Fibroblast of gingiva (primary cell): ENCODE data around the gene TOX3.

Experiments used
- DNase-seq: peaks from one replicate; pipeline ENCODE4 v3.0.0-alpha.2; 2011; ENCODE audit warnings: low read depth

TOX3 gene

DNA sequence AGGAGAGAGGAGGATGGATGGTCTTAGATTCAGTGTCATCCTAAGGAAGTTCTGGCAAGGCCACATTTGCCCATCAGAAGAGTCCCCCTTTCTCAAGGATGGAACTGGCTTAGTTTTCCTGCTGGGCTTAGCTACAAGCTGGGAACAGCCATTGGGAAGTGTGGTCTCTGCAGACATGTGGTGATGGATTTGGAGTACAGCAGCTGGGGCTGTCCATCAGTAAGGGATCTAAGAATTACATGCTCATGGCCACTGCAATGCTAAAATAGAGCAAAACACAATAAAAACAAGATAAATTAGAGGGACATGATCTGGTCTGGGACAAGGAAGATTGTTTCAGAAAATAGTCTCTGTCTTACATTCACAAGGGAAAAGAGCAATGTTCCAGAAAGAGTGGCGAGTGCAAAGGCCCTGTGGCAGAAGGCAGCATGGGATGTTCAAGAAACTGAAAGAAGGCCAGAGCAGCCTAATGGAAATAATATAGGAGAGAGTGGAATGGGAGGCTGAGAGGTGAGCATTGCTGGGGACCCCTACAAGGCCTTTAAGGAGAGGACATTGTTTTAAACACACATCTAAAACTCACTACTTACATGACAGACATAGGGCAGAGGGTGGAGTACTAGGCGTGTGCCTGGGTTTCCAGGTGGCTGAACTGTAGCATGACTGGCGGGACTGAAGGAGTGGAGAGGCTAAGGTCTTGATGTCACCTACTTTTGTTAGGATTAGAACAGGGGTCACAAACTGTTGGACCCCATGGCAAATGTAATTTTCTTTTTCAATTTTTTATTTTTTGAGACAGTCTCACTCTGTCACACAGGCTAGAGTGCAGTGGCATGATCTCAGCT is 17.0 kb upstream of the TOX3 start:
- DNase-seq, result no peak

DNA sequence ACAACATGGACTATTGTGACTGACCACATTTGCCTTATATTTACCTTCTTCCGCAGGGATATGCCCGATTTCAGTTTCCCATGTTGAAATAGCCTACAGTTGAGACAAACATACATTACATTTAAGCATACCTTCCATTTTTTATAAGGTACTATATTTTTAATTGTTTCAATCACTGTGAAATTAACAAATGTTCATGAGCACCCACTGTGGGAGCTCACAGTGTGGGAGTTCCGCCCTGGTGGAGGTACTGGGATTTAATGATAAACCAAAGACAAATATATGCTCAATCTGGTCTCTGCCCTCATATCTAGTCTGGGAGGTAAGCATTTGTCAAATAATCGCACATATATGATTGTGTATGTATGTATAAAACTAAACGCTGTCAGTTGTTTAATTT is 15.8 kb upstream of the TOX3 start:
- DNase-seq, result no peak

DNA sequence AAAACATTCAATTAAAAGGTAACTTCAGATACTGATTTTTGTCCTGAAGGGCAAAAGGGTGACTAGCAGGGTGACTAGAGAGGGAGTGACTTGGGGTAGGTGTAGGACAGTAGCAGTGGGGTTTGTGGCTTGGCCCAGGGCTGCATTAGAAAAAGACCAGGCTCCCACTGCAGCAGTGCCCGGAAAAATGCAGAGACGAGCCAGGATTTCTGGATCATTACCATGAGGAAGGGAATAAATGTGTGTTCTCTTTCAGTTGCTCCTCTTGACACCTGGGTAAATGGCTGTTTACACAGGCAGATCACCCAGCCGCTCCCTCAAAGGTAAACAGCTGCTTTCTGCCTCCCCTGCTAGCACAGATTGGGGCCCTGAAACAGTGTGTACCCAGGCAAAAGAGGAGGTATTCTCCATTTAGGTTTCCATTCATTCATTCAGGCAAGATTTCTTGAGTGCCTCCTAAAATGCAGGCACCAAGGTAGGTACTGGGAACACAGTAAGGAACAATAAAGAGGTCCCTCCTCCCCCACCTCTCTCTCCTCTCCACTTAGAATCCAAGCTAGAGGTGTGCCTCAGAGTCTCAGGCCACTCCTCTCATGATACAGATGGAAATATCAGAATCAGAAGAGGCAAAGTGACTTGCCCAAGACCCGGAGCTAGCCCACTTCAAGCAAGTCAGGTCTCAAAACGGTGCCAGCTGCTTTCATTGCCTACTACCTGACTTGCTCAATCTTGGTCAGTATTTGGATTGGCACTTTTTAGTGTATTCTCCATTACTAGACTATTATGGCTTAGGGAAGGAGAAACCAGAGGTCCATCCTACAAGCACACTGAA is 15.2 kb upstream of the TOX3 start:
- DNase-seq, result no peak

DNA sequence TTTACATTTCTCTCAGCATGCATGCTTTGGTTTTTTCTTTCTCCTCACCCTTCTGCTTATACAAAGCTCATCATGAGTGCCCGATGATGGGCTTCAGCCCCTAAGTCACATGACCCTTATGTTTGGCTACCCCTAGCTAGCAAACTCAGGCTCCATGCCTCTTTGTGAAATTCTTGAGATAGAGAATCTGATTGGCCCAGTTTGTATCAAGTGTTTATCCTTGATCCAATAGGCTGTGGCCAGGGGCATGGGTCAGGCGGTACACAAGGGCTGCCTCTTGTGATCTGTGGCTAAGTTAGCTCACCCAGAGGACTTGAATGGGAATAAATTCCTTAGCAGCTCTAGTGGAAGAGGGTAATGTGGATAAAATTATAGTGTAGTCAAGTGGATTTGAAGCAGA is 11.5 kb upstream of the TOX3 start:
- DNase-seq, result no peak

DNA sequence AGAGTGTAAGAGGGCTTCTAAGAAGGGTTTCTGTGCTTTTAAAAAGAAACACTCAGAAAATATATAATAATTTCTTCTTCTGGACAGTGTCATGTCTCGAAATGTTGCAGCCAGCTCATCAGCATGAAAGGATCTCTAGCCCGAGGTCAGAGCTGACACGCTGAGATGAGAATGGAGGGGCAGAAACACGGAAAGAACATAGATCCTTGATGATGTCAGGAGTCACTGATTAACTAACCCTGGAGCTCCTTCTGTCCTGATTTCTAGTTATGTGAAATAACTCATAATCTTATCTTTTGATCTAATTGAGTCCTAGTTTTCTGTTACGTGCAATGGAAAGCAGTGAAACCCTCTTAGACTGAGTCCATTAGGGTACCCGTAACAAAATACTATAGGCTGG is 10.3 kb upstream of the TOX3 start:
- no peak for DNase-seq

DNA sequence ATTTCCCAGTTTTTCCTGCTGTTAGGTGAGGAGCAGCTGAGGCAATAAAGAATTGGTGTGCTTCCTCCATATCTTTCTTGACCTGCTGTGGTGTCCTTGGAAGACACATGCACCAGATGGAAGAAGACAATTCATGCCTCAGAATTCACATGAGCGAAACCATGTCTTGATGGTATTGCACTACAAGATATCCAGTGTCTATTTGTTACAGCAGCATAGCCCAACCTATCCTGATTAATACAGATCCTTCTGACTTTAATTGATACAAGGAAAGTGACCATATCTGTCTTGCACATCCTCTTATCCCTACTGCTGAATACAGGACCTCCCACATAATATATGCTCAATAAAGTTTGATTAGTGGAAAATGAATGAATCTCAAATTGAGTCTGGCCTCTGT is 9.1 kb upstream of the TOX3 start:
- DNase-seq, result no peak

DNA sequence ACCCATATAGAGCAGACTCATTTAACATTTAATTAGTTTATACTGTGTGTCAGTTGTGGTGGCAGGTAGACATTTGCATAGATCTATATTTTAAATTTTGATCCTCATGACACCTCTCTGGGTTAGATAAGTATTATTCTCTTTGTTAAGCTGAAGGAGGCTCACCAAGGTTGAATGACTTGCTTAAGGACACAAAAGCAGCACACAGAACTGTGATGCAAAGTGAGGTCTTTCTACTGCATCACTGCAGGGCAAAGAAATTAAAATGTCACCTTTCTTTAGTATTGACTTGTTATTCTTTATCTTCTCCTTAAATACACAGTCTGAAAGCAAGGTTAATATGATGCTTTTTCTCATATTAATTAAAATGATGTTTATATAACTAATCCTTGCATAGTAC is 8.6 kb upstream of the TOX3 start:
- DNase-seq, result no peak

DNA sequence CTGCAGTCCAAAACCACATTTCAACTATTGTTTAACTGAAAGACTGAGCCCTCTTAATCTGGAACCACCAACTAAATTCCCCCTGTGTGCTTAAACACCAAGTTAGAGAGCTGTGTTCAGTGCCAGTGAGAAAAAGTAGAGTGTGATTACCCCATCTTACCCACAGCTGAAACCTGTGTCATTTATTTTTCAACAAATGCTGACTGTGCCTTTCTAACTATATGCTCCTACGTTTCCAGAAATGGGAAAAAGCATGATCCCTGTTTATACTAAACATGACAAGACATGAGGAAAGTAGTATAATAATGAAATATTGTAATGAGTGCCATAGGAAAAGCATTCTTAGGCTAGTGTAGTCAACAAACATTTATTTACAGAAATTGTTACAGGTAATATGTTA is 7.4 kb upstream of the TOX3 start:
- DNase-seq, result no peak

DNA sequence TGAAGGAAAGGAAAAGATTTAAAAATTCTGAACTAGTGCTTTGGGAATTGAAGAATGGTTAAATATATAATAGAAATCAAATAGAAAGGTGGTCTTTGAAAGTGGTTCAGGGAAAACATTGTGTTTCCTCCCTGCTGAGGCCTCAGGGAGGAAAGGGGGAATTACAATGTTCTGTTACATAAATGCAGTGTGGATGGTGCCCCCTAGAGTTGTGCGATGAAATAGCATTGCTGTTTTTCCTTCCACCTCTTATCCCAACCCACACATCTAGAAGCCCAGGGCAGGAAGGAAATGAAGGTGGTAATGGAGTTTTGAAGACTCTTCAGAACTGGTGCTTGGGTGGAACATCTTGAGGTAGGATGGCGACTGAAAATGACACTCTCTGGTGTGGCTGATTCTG is 6.4 kb upstream of the TOX3 start:
- DNase-seq, result no peak

DNA sequence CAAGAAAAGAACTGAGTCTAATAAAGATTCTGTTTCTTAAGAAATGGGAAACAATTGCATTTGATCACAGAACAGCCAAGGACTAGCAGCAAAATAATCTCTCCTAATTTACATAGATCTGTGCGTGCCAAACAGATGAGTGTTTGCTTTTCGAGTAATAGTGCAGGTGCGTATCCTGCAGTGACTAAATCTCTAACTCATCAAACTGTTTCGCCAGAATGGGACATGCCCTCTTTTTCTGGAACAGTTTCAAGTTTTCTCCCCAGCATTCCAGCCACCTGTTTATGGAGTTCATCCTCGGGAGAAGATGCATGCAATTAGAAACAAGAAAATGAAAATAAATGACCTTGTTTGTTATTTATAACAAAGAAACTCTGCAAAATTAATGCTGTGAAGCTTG is 5.7 kb upstream of the TOX3 start:
- no peak for DNase-seq

DNA sequence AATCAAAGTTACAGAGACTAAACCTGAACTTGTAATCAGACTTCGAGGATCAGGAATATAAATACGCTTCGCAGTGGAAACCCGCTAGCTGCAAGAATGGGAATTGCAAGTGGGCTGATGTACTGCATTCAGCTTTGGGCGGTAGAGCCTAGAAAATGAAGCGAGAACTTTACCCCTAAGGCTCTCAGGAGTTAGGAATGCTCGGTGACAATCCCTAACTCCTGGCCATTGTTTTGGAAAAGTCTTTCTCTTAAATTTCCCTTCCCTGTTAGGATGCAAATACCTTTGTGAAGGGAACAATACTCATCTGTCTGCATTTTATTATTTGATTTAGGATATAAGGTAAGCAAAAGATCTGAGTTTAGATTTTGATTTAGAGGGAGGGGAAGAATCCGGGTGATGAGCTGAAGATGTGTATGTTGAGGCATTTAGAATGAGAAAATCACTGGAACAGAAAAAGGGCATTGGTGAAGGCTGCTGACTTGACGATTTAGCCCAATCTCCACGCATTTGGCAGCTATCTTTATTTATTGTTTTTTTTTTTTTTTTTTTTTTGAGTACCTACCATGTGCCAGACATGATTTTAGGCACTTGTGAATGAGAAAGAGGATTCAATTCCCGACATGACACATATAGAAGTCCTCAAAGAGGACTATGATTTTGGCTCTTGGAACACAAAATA is 2.2 kb upstream of the TOX3 start:
- DNase-seq, result no peak

DNA sequence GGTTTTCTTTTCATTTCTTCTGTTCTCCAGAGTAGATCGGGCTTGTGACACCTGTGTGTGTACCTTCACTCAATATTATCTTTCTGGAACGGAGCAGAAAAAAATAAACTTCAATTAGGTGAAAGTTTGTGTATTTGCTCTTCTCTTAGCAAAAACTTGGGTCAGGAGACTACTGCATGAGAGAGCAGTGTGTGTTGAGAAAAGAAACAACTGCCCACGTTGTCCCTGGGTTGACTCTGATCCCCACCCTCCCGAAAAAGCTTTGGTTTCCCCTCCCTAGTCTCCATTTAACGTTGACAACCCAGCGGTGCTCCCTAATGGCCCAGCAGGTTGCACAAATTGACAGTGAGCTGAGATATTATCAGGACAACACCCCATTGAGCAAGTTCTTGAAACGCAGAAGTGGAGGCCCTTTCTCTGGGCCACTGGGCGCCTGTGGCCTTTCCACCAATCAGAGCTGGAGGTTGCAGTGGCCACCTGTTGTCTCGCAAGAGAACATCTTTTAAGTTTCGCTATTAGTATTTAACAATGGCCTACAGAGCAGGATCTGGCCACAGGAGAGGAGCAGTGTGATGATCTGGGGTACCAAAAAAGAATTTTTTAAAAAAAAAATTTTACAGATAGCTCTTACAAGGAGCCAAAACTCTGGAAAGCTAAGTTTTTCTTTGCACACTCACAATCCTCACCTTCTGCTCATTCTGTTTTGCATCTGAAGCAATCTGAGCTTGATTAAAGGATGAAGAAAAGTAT is 1.5 kb upstream of the TOX3 start:
- DNase-seq, result no peak

DNA sequence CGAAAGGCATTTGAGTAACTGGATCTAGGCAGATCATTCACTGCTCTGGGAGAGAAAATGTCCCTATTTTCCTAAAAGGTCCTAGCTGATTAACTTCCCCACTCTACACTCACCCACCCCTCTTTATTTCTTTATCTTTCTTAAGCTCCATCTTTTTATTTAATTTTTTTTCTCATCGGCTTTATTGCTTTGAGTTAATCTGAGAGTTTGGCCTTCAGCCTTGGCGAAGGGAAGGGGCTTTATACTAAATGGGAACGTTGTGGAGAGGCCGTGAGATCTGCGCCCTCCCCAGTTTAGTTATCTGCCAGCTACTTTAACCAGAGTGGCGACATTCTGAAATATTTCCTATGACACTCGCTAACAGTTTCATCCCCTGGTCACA is 882 bp upstream of the TOX3 start:
- DNase-seq, result no peak

DNA sequence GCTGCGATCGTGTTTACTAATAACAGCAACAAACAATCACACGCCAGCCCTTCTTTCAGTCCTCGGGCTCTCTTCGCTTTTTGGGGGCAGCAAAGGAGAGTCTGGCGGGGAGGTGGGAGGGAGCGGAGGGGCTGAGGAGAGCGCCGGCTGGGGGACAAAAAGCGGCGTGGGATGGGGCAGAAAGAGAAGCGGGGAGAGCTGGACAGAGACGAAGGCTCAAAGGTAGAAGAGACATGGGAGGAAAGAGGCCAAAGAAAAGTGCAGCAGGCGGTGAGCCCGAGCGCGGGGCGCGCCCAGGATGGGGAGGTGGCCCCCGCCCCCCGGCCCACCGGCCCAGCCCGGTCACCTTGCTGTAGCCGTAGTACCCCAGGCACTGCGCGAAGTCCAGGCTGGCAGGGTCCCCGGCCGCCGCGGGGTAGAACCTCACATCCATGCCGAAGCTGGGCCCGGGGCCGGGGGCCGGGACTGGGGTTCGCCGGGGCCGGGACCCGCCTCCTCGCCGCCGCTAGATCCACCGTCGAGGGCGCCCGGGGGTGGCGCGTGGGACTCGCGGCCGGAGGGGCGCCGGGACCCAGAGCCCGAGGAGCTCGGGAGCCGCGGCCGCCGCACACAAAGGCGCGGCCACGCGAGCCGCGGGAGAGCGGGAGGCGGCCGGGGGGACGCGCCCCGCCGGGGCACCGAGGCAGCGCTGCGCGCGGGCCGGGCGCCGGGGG is 496 bp downstream of the TOX3 start:
- no peak for DNase-seq

DNA sequence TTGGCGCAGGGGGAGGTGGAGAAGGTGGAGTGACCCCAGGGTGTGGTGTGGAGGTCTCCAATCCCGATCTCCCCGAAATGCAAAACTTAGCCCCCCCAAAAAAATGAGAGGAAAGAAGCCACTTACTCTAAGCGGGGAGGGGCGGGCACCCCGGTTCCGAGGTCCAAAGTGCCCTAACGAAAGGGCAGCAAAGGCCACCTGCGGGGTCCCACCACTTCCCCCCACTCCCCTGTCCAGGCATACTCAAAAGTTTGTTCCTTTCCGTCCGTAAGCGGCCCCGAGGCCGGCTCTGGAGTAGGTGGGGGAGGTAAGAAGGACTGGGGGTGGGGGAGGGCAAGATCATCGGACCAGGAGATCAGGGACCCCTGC is 1.1 kb downstream of the TOX3 start:
- no peak for DNase-seq

DNA sequence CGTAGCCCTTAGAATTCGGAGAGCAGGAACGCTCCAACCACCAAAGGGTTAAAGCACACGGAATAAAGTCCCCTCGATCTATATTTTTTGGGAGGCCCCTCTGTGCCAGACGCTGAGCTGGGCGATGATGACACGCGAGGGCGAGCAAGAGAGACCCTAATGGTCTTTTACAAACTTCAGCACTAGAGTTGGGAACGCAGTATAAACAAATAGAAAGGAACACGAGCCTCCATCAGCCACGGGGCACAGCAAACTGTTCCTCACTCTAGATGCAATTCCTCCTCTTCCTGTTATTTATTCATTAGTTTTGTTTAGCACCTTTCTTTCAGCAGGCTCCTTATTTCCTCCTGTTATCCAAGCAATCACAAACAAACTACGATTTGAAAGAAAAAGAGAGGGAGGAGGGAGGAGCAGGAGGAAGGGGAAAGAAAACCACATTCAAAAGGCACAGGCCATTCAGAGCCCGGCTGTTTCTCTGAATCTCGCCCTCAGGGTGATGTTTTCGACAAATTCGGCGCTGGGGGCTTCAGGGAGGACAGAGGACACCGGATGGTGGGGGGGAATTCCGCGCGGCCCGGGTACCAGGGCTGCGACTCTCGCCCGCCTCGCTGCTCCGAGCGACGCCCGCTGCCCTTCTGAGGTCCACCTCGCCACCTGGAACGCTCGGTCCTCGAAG is 1.6 kb downstream of the TOX3 start:
- DNase-seq, result no peak

DNA sequence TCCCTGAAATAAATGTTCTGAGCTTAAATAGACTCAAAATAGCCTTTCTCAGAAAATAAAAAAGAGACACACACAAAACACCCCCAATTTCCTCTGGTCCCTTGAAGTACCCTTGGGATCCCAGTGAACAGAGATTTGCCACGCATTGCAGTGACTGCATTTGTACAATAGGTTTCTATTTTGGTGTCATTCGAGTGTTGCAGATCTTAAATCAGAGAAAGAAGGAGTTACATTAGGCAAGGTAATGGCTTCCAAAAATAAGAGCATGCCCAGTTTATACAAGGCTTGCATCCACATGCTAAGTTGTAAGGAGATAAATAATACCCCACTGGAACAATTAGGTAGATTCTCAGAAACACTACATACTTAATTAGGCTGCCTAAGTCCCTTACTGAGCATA is 2.2 kb downstream of the TOX3 start:
- DNase-seq, result no peak

DNA sequence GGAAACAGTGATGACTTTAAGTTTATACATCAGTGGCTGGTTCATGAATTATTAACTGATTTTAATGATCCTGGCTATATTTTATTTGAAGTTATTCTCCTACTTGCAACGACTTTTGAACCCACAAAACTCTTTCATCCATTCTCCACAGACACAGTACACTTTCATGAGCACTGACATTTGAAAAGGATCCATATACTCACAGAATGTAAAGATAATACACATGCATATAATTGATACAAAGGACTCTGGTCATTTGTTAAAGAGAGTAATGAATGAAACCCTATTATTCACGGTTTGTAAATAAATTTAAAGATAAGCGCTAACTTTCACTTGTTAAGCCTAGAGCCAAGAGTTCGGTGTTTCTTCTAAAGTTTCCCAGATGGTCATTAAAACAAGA is 3.3 kb downstream of the TOX3 start:
- no peak for DNase-seq

DNA sequence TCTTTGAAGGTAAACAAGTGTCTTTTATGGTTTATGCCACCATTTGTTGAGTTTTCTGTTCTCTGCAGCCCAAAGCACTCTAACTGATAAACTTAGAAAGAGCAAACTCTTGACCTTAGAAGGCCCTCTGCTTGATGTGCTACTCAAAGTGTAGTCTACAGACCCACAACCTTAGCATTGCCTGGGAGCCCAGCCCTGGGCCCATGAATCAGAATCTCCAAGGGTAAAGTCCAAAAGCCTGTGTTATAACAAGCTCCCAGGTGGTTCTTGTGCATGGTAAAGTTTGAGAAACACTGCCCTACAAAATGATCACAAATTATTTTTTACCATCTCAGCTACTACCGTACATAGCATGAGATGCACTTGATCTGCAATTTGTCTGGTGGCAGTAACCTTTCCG is 6.0 kb downstream of the TOX3 start:
- DNase-seq, result no peak

DNA sequence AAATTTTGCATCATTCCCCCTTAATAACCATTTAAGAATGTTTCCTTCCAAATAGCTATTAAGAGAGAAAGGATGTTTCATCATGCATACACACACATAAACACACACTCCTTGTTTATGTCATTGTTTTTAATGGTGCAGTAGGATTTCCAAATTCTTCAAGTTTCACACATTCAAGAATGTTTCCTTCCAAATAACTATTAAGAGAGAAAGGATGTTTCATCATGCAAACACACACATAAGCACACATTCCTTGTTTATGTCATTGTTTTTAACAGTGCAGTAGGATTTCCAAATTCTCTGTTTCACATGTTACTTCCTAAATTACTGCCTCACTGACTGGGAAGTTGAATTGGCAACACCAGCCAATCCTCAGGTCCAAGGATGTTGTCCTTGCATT is 7.8 kb downstream of the TOX3 start:
- no peak for DNase-seq

DNA sequence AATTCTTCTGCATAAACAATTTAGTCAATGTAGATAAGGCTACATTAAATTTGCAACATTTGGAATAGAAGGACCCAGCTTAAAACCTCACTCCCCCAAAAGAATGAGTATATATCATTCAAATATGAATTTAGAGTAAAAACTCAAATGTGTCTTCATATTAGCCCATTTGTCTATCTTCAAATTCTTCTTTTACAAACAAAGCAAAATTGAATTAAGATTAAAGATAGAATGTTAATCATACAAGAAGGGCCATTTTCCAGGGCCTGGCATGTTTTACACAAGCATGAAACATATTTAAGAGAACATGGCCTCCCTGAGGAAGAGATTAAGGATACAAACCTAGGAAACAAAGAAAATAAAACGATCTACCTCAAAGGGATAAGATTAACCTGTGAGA is 8.4 kb downstream of the TOX3 start:
- DNase-seq, result no peak
